IMR-90 (cell line): Measurements from ENCODE around the gene TXNL4A. TPM values are rescaled to one million over a fixed set of nuclear protein-coding genes. Genes with fewer than 3 reads are reported as not detected.

Experiments
- ATAC-seq: fragments of 200-7000 bp; cut with Tn5 transposase; 2 replicates; pipeline ENCODE4 v1.9.1; 2020; ENCODE audit warnings: low read depth, mild to moderate bottlenecking, moderate library complexity
- BruUV-seq: library from RNA; stranded (reverse); fragments of 400-500 nt; replicated peaks from 2 replicates; lab custom pipeline; 2021; lab: Mats Ljungman, UMichigan
- CTCF ChIA-PET: fragments of 300-600 bp; formaldehyde crosslinking; extraction: SDS; loops from one replicate; lab custom pipeline; 2021; ENCODE audit warnings: antibody characterized with exemption; lab: Yijun Ruan, JAX
- POLR2A ChIA-PET: fragments of 300-600 bp; sonication (Branson Sonifier 250); formaldehyde crosslinking; loops from one replicate; lab custom pipeline; 2022; ENCODE audit warnings: antibody characterized with exemption; ENCODE audit not compliant: unreplicated experiment; lab: Charles Lee
- DNase-seq: peaks from one replicate; pipeline ENCODE4 v3.0.0; 2013
- H2AFZ ChIP-seq: replicated peaks from 2 replicates; pipeline ENCODE3; 2013; ENCODE audit warnings: low read length, mild to moderate bottlenecking; ENCODE audit not compliant: poor library complexity
- H2AK5ac ChIP-seq: 2 replicates; pipeline ENCODE4 v1.6.1; 2013; ENCODE audit warnings: low read depth, low read length, inconsistent platforms
- H2AK9ac ChIP-seq: replicated peaks from 2 replicates; pipeline ENCODE3; 2013; ENCODE audit warnings: mild to moderate bottlenecking, low read depth, low read length, moderate library complexity; ENCODE audit not compliant: poor library complexity
- H2BK120ac ChIP-seq: 2 replicates; pipeline ENCODE4 v1.6.1; 2013; ENCODE audit warnings: low read depth, low read length, inconsistent platforms
- H2BK15ac ChIP-seq: 3 replicates; pipeline ENCODE4 v1.6.1; 2013; ENCODE audit warnings: low read depth, low read length, inconsistent platforms
- H2BK20ac ChIP-seq: 2 replicates; pipeline ENCODE4 v1.6.1; 2013; ENCODE audit warnings: low read depth, mild to moderate bottlenecking, inconsistent platforms, low read length, moderate library complexity
- H2BK5ac ChIP-seq: 2 replicates; pipeline ENCODE4 v1.6.1; 2013; ENCODE audit warnings: mild to moderate bottlenecking, low read depth, low read length, inconsistent platforms; ENCODE audit not compliant: poor library complexity, severe bottlenecking
- H3K14ac ChIP-seq: replicated peaks from 2 replicates; pipeline ENCODE4 v1.6.1; 2013; ENCODE audit warnings: low read depth, low read length, inconsistent platforms
- H3K18ac ChIP-seq: 2 replicates; pipeline ENCODE4 v1.6.1; 2013; ENCODE audit warnings: low read depth, low read length, control low read depth
- H3K23ac ChIP-seq: 2 replicates; pipeline ENCODE4 v1.6.1; 2013; ENCODE audit warnings: low read depth, low read length, inconsistent platforms
- H3K27ac ChIP-seq: 2 replicates; pipeline ENCODE4 v1.5.1; 2013; ENCODE audit warnings: mild to moderate bottlenecking, control low read depth, low read length; ENCODE audit not compliant: insufficient read depth
- H3K27me3 ChIP-seq: 2 replicates; pipeline ENCODE4 v1.6.1; 2013; ENCODE audit warnings: low read length; ENCODE audit not compliant: control insufficient read depth, insufficient read depth
- H3K36me3 ChIP-seq: 2 replicates; pipeline ENCODE4 v1.6.1; 2013; ENCODE audit warnings: low read length, mixed read lengths; ENCODE audit not compliant: control insufficient read depth, insufficient read depth
- H3K4ac ChIP-seq: 2 replicates; pipeline ENCODE4 v1.6.1; 2013; ENCODE audit warnings: low read depth, low read length, inconsistent platforms
- H3K4me1 ChIP-seq: 2 replicates; pipeline ENCODE4 v1.6.1; 2013; ENCODE audit warnings: low read length, mixed read lengths; ENCODE audit not compliant: control insufficient read depth, insufficient read depth
- H3K4me2 ChIP-seq: 2 replicates; pipeline ENCODE4 v1.6.1; 2013; ENCODE audit warnings: low read depth, mild to moderate bottlenecking, control low read depth, low read length, moderate library complexity
- H3K4me3 ChIP-seq: 2 replicates; pipeline ENCODE4 v1.5.1; 2013; ENCODE audit warnings: low read depth, mild to moderate bottlenecking, control low read depth, low read length, moderate library complexity; ENCODE audit not compliant: insufficient read depth
- H3K56ac ChIP-seq: 2 replicates; pipeline ENCODE4 v1.6.1; 2013; ENCODE audit warnings: low read length, inconsistent platforms; ENCODE audit not compliant: insufficient read depth; ENCODE audit errors: extremely low read depth
- H3K79me1 ChIP-seq, 2 experiments: 2 replicates each; pipeline ENCODE4 v1.6.1; 2013; ENCODE audit warnings: low read length in 2 of 2, inconsistent platforms in 1 of 2, low read depth in 1 of 2
- H3K9ac ChIP-seq: 2 replicates; pipeline ENCODE4 v1.6.1; 2013; ENCODE audit warnings: low read depth, low read length, control low read depth
- H3K9me1 ChIP-seq: 2 replicates; pipeline ENCODE4 v1.6.1; 2013; ENCODE audit warnings: low read length, inconsistent platforms; ENCODE audit not compliant: insufficient read depth
- H3K9me3 ChIP-seq: 2 replicates; pipeline ENCODE4 v1.6.1; 2013; ENCODE audit warnings: low read length; ENCODE audit not compliant: control insufficient read depth, insufficient read depth
- H4K20me1 ChIP-seq: 2 replicates; pipeline ENCODE4 v1.6.1; 2013; ENCODE audit warnings: low read length, inconsistent platforms; ENCODE audit not compliant: insufficient read depth
- H4K5ac ChIP-seq: 2 replicates; pipeline ENCODE4 v1.6.1; 2013; ENCODE audit warnings: mild to moderate bottlenecking, low read depth, low read length, control low read depth
- H4K8ac ChIP-seq, 2 experiments: 2 replicates each; pipeline ENCODE4 v1.6.1; 2013; ENCODE audit warnings: low read depth in 2 of 2, low read length in 2 of 2, control low read depth in 1 of 2, inconsistent platforms in 1 of 2
- H4K91ac ChIP-seq: 2 replicates; pipeline ENCODE4 v1.6.1; 2013; ENCODE audit warnings: low read depth, low read length, inconsistent platforms; ENCODE audit not compliant: insufficient read depth
- BHLHE40 ChIP-seq: fragments of 150-350 bp; IDR thresholded peaks from 2 replicates; pipeline ENCODE4 v1.6.1; 2016; ENCODE audit warnings: mild to moderate bottlenecking, low read depth, low read length
- CEBPB ChIP-seq: IDR thresholded peaks from 2 replicates; pipeline ENCODE4 v1.6.1; 2012; ENCODE audit warnings: low read depth, low read length, improper control_type of control experiment
- CHD1 ChIP-seq: IDR thresholded peaks from 2 replicates; pipeline ENCODE4 v1.6.1; 2012; ENCODE audit warnings: low read depth, low read length, improper control_type of control experiment
- FOS ChIP-seq: fragments of 150-350 bp; IDR thresholded peaks from 2 replicates; pipeline ENCODE4 v1.6.1; 2016; ENCODE audit warnings: low read depth, low read length
- MAFK ChIP-seq: IDR thresholded peaks from 2 replicates; pipeline ENCODE4 v1.6.1; 2012; ENCODE audit warnings: low read depth, low read length, improper control_type of control experiment
- MAZ ChIP-seq: IDR thresholded peaks from 2 replicates; pipeline ENCODE4 v1.6.1; 2012; ENCODE audit warnings: low read depth, mild to moderate bottlenecking, low read length, improper control_type of control experiment, moderate library complexity, borderline replicate concordance
- MXI1 ChIP-seq: IDR thresholded peaks from 2 replicates; pipeline ENCODE4 v1.6.1; 2012; ENCODE audit warnings: low read depth, mild to moderate bottlenecking, low read length, moderate library complexity, borderline replicate concordance
- NFE2L2 ChIP-seq: fragments of 150-350 bp; IDR thresholded peaks from 2 replicates; pipeline ENCODE4 v1.6.1; 2016; ENCODE audit warnings: low read depth, mild to moderate bottlenecking, low read length
- POLR2A ChIP-seq: IDR thresholded peaks from 2 replicates; pipeline ENCODE4 v1.6.1; 2012; ENCODE audit warnings: mild to moderate bottlenecking, low read depth, low read length
- RAD21 ChIP-seq: IDR thresholded peaks from 2 replicates; pipeline ENCODE4 v1.6.1; 2012; ENCODE audit warnings: low read length, improper control_type of control experiment
- RCOR1 ChIP-seq: IDR thresholded peaks from 2 replicates; pipeline ENCODE4 v1.6.1; 2012; ENCODE audit warnings: mild to moderate bottlenecking, low read length, improper control_type of control experiment; ENCODE audit not compliant: insufficient replicate concordance
- RFX5 ChIP-seq: IDR thresholded peaks from 2 replicates; pipeline ENCODE4 v1.8.0; 2012; ENCODE audit warnings: low read depth, mild to moderate bottlenecking, low read length, moderate library complexity
- SMC3 ChIP-seq: fragments of 150-350 bp; IDR thresholded peaks from 2 replicates; pipeline ENCODE4 v1.6.1; 2016; ENCODE audit warnings: low read depth, mild to moderate bottlenecking, antibody characterized with exemption, low read length, moderate library complexity
- WGBS, 2 experiments: methylation state at CpG; one replicate each; pipeline versions ENCODE4 v1.1.5 to v1.1.7; 2013; ENCODE audit warnings: missing lambda C conversion rate in 2 of 2; ENCODE audit not compliant: insufficient read length in 1 of 2; ENCODE audit errors: extremely low coverage in 2 of 2; 5-methylcytosine and 5-hydroxymethylcytosine counted together
- dilution Hi-C: fragments of 300-500 bp; cut with HindIII; formaldehyde crosslinking; loops from one replicate; pipeline ENCODE4 v1.14.3; 2018; ENCODE audit warnings: low sequenced_read_pairs; ENCODE audit not compliant: unreplicated experiment
- in situ Hi-C: fragments of 300-500 bp; cut with MboI; formaldehyde crosslinking; loops from 3 replicates; pipeline ENCODE4 v1.14.3; 2019; ENCODE audit warnings: low sequenced_read_pairs, inconsistent platforms, mixed read lengths
- intact Hi-C: fragments of 100-400 bp; cut with micrococcal nuclease; formaldehyde crosslinking; loops from 2 replicates; pipeline ENCODE4 v1.10.0; 2022
- polyA plus RNA-seq, 3 experiments: library from polyadenylated mRNA; depleted of rRNA; stranded (reverse); fragments of >200 nt; gene quantifications; 2 replicates each; pipeline ENCODE4 v1.2.3, GENCODE V29; 2012; ENCODE audit warnings: low replicate concordance in 1 of 3
- total RNA-seq: library from RNA; depleted of rRNA; stranded (reverse); fragments of >200 nt; gene quantifications from 2 replicates; pipeline ENCODE4 v1.2.3, GENCODE V29; 2012
- TF ChIP-seq, protein P1 (sequence below): conservative IDR thresholded peaks from 2 replicates; pipeline ENCODE4 v1.5.1; 2012; ENCODE audit warnings: mild to moderate bottlenecking, low read depth, low read length, improper control_type of control experiment
- TF ChIP-seq, protein P2 (sequence below): fragments of 150-350 bp; IDR thresholded peaks from 2 replicates; pipeline ENCODE4 v1.6.1; 2017; ENCODE audit warnings: mild to moderate bottlenecking, antibody characterized with exemption, low read length, low read depth

Gene TXNL4A
- total and polyA plus RNA-seq, 2 of the 4 experiments (the other 2 are of a cell fraction) = 38.7 to 103 TPM

DNA sequence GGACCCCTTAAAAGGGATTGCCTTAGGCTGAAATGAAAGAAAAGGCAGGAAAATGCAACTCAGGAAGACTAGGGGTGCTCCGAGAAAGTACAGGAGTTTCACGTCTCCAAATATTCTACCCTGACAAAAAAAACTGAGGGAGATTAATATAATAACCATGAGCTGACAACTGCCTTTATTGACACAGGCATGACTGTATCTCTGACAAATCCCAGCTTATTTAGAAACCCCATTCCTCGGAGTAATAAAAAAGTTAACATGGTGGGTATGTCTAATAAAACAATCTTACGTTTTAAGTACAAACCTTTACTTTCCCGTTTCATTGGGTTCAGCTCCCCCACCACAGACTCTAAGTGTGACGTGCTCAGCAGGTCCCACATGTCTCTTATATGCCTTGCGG, 38.0 kb upstream of the TXNL4A start:
- POLR2A ChIA-PET = no interaction called here
- no peak overlapping the region for H3K14ac ChIP-seq
- in situ Hi-C loops (no loop called here), intact Hi-C loops (no loop called here), dilution Hi-C loops (no loop called here)
- H3K36me3 ChIP-seq = no peaks in the 10 kb centered on the region
- no peak overlapping the region for H3K4ac ChIP-seq
- H3K9me3 ChIP-seq = peaks cover 37% of the 10 kb centered on the region
- WGBS, 2 experiments = 93% methylated on average over 3 of the region's 7 CpGs; no CpG with 5 or more reads in 1 of the 2 experiments
- no peak overlapping the region for H2BK15ac ChIP-seq
- no peak overlapping the region for H2AK9ac ChIP-seq
- no peaks in the 10 kb centered on the region for H3K27me3 ChIP-seq
- no peaks in the 10 kb centered on the region for H4K20me1 ChIP-seq
- no peak overlapping the region for H2AFZ ChIP-seq
- no peak overlapping the region for H2AK5ac ChIP-seq
- no peaks in the 10 kb centered on the region for H3K4me1 ChIP-seq
- no peaks in the 10 kb centered on the region for H3K9me1 ChIP-seq
- H3K23ac ChIP-seq = no peak overlapping the region
- no peak for TF ChIP-seq RCOR1
- TF ChIP-seq BHLHE40 = no peak
- no peak for TF ChIP-seq MXI1
- no peak for TF ChIP-seq FOS
- TF ChIP-seq RAD21 = no peak
- TF ChIP-seq, protein P1, sequence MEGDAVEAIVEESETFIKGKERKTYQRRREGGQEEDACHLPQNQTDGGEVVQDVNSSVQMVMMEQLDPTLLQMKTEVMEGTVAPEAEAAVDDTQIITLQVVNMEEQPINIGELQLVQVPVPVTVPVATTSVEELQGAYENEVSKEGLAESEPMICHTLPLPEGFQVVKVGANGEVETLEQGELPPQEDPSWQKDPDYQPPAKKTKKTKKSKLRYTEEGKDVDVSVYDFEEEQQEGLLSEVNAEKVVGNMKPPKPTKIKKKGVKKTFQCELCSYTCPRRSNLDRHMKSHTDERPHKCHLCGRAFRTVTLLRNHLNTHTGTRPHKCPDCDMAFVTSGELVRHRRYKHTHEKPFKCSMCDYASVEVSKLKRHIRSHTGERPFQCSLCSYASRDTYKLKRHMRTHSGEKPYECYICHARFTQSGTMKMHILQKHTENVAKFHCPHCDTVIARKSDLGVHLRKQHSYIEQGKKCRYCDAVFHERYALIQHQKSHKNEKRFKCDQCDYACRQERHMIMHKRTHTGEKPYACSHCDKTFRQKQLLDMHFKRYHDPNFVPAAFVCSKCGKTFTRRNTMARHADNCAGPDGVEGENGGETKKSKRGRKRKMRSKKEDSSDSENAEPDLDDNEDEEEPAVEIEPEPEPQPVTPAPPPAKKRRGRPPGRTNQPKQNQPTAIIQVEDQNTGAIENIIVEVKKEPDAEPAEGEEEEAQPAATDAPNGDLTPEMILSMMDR = no peak
- TF ChIP-seq CHD1 = no peak
- no peak for TF ChIP-seq SMC3
- TF ChIP-seq CEBPB = no peak
- TF ChIP-seq MAZ = no peak
- no peak for TF ChIP-seq POLR2A
- TF ChIP-seq RFX5 = no peak
- no peak for TF ChIP-seq NFE2L2
- no peak for TF ChIP-seq MAFK
- TF ChIP-seq, protein P2, sequence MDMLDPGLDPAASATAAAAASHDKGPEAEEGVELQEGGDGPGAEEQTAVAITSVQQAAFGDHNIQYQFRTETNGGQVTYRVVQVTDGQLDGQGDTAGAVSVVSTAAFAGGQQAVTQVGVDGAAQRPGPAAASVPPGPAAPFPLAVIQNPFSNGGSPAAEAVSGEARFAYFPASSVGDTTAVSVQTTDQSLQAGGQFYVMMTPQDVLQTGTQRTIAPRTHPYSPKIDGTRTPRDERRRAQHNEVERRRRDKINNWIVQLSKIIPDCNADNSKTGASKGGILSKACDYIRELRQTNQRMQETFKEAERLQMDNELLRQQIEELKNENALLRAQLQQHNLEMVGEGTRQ = no peak
- no peaks in the 10 kb centered on the region; a peak in 1 of 4 replicates for H3K79me1 ChIP-seq
- no peak overlapping the region for H3K4me2 ChIP-seq
- CTCF ChIA-PET = no interaction called here
- BruUV-seq = no TSS peak
- DNase-seq = no peak
- no peak overlapping the region for H4K8ac ChIP-seq
- no peak overlapping the region for H3K4me3 ChIP-seq
- H3K9ac ChIP-seq = no peak overlapping the region
- H2BK5ac ChIP-seq = no peak overlapping the region
- no peak overlapping the region for H4K5ac ChIP-seq
- H3K56ac ChIP-seq = no peak overlapping the region
- H3K27ac ChIP-seq = no peak overlapping the region
- H4K91ac ChIP-seq = no peak overlapping the region
- ATAC-seq = no peak
- no peak overlapping the region for H3K18ac ChIP-seq
- no peak overlapping the region for H2BK120ac ChIP-seq
- no peak overlapping the region for H2BK20ac ChIP-seq
